Erythroblast (primary cell): ENCODE data around the gene ACAA1.
A peak's percentile ranks its signal among the peaks of the same experiment; 100 is the strongest.
"Not testable (repeated sequence)": the region's sequence is repeated elsewhere in the genome, so short reads cannot be mapped to it uniquely, and the experiment has no call there.

Experiments
- DNase-seq, 2 experiments: peaks; one replicate each; lab custom pipeline; 2025; lab: John Stamatoyannopoulos, UW
- GATA1 ChIP-seq: IDR thresholded peaks from 2 replicates; pipeline ENCODE4 v1.6.1; 2011; ENCODE audit warnings: low read depth, mild to moderate bottlenecking, control low read depth, low read length, moderate library complexity
- POLR2A ChIP-seq: IDR thresholded peaks from 2 replicates; pipeline ENCODE4 v1.6.1; 2011; ENCODE audit warnings: mild to moderate bottlenecking, low read length

The ACAA1 gene

DNA sequence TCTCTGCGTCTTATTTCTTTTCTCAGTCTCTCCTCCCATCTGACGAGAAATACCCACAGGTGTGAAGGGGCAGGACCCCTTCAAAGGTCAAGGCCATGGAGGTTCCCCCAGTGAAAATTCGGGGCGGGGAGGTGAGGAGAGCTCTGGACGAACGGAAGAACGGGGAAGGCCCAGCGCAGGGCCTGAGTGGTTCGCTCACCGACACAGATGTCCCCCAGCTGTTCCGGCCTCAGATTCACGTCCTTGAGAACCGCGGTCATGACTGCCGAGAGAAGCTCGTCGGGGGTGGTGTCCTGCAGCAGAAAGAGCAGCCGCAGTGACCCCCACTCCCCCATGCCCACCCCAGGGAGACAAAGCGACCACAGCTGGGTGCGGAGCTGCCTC, 542 bp downstream of the ACAA1 start:
- peak; percentile 58 to 62 for DNase-seq
- TF ChIP-seq POLR2A (no peak), GATA1 (no peak)

- not testable (repeated sequence) for DNase-seq
These were observed 1.2 kb downstream of the ACAA1 start for GRCh38 chr3:38135621-38136277.

DNA sequence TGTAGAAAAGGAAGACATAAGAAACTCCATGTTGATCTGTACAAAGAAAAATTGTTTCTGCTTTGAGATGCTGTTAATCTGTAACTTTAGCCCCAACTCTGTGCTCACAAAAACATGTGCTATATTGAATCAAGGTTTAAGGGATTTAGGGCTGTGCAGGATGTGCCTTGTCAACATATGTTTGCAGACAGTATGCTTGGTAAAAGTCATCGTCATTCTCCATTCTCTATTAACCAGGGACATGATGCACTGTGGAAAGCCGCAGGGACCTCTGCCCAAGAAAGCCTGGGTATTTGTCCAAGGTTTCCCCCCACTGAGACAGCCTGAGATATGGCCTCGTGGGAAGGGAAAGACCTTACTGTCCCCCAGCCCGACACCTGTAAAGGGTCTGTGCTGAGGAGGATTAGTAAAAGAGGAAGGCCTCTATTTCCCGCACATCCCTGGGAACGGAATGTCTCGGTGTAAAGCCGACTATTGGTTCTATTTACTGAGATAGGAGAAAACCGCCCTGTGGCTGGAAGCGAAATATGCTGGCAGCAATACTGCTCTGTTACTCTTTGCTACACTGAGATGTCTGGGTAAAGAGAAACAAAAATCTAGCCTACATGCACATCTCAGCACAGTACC, 2.3 kb downstream of the ACAA1 start:
- not testable (repeated sequence) for DNase-seq

DNA sequence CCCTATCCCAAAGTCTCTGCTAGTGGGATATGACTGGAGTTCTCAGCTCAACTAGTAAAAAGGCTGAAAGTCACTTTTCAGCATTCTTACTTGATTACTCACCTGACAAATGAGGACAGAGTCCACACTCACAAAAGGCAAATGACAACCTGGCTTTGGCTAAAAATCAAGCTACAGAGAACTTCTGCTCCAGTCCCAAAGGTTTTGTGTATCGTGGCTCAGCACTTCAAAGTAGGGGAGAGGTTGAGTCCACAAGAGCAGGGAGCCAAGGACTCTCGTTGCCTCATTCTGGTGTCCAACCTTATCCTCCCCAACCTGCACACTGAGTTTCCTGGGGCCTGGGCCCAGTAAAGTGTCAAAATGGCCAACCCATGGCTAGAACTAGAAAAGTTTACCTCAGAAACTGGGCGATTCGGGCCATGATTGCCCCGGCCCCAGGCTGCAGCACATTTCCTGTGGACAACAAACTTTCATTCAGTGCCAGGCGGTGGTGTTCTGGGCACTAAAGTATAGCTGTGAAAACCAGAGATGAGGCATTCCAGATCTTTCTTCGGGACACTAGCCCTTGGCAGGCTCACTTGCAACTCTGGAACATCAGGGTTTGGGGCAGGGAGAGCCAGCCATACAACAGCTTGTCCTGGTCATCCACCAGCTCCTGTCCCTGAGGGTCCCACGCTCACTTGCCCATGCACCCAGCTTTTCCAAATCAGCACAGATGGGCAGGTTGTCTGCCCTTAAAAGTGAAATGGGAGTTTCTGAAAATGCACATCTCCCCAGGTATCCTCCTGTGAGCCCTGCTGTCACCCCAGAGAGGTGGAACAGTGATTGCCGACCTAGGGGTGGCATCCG, 3.1 kb downstream of the ACAA1 start:
- DNase-seq, result no peak

GRCh38 chr3:38133209-38133556, 3.7 kb downstream of the ACAA1 start:
- TF ChIP-seq POLR2A (no peak), GATA1 (no peak)
- no peak for DNase-seq

More for the DNA sequence above, 3.1 kb downstream of the ACAA1 start:
- TF ChIP-seq POLR2A (no peak), GATA1 (no peak)

GRCh38 chr3:38131621-38132369, 5.1 kb downstream of the ACAA1 start:
- DNase-seq, result peak; percentile 56 to 71
- TF ChIP-seq POLR2A (no peak), GATA1 (no peak)

- TF ChIP-seq POLR2A (no peak), GATA1 (no peak)
- no peak for DNase-seq
These were observed 6.3 kb downstream of the ACAA1 start for GRCh38 chr3:38130631-38131065.

DNA sequence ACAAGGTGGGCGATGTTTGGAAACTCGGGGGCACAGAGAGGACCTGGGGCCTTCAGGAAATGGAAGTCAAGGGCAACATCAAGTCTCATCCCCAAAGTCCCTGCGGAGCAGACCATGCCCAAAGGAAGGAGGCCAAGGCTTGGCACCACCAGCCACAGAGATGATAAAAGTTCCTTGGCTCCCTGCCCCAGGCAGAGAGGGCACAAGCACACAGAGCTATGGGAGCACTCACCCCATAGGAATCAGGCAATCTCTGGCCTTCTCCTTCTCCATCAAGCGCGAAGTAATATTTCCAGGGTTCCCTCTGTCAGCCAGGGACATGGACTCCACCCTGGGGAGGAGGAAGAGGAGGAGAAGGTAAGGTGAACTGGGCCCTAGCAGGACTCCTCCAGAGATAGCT, 7.9 kb downstream of the ACAA1 start:
- TF ChIP-seq POLR2A (no peak), GATA1 (no peak)
- no peak for DNase-seq

DNA sequence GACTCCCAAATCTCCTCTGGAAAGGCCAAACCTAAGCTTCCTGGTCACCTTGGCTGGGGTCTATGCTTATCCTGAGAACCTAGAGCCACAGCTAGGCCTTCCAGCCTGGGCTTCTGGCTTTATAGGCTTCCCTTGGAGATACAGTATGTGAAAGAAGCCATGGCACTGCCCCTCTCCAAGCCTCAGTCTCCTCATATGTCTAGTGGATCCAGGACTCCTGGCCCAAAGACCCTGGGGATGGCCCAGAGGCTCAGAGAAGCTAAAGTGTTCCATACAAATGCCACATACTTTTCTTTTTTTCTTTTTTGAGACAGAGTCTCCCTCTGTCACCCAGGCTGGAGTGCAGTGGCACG, 8.6 kb downstream of the ACAA1 start:
- DNase-seq, result no peak

GRCh38 chr3:38127611-38128302, 9.2 kb downstream of the ACAA1 start:
- no peak for DNase-seq
- no peak for TF ChIP-seq GATA1
- no peak for TF ChIP-seq POLR2A

More for the DNA sequence above, 8.6 kb downstream of the ACAA1 start:
- no peak for TF ChIP-seq GATA1
- TF ChIP-seq POLR2A, result no peak

DNA sequence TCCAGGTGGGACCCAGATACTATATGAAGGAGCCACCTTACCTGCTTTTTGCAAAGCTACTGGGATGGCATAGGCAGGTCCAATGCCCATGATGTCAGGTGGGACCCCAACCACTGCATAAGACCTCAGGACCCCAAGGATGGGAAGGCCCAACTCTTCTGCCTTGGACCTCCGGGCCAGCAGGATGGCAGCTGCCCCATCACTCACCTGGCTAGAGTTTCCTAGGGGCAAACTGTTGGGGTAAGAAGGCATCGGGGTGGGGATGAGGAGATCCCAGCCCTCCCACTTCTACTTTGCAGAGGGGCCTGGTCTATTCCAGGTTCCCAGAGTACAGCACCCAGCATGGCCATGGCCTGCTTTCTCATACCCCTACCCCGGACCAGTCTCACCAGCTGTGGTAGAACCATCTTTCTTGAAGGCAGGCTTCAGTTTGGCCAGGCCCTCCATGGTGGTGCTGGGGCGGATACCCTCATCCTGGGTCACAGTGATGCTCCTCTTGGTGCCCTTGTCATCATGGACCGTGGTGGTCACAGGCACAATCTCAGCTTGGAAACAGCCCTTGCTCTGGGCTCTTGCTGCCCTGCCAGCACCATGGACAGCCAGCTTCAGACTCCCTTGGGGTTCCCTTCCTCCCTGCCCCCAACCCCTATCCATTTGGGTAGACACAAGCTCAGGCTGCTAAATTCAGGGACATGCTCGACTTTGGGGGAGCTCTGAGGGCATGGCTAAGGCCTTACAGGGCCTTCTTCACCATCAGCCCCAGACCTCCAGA, 10.6 kb downstream of the ACAA1 start:
- TF ChIP-seq POLR2A (no peak), GATA1 (no peak)
- no peak for DNase-seq

DNA sequence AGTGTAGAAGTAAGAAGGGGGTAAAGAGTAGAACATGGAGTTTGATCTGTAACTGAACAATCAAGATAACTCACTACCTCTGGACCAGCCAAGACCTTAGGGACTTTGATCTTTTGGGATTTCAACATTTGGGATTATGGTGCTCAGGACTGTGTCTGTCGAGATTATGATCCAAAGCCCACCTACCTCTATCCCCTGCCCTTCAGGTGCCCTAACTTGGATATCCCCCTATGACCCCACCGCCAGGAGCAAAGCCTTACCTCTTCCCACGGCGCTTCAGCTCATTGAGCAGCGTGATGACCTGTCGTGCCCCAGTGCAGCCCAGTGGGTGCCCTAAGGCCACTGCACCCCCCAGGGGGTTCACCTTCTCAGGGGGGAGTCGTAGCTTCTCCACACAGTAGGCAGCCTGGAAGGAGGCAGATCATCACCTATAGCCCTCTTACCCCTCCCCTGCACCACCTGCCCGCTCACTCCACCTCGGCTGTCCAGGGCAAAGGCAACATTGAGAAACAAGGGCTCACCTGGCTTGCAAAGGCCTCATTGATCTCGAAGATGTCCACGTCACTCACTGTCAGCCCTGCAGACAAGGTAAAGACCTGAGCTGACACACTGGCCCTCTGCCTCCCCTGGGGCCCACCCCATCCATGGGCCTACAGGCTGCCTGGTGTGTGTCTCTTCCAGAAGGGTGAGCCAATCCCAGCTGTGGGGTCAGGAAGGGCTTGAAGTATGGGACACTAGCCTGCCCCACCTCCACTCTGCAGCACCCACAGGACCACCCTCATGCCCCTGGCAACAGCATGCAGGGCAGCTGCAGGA, 11.4 kb downstream of the ACAA1 start:
- DNase-seq, result no peak
- no peak for TF ChIP-seq POLR2A
